Lower leg skin (tissue), 3 donors: ENCODE data around the gene SERAC1.
"Not testable (repeated sequence)": the region's sequence is repeated elsewhere in the genome, so short reads cannot be mapped to it uniquely, and the experiment has no call there.

ENCODE experiments used
- POLR2A ChIP-seq, 2 donors: fragments of 450-650 bp; IDR thresholded peaks; one replicate each; pipeline ENCODE4 v1.6.1; 2016 to 2017; ENCODE audit warnings: antibody characterized with exemption in 2 of 2, mild to moderate bottlenecking in 1 of 2, moderate library complexity in 1 of 2
- TF ChIP-seq, protein P1 (sequence below), 3 donors: fragments of 450-650 bp; IDR thresholded peaks; one replicate each; pipeline ENCODE4 v1.5.1; 2016; ENCODE audit warnings: antibody characterized with exemption in 3 of 3, mild to moderate bottlenecking in 3 of 3, moderate library complexity in 2 of 3

DNA sequence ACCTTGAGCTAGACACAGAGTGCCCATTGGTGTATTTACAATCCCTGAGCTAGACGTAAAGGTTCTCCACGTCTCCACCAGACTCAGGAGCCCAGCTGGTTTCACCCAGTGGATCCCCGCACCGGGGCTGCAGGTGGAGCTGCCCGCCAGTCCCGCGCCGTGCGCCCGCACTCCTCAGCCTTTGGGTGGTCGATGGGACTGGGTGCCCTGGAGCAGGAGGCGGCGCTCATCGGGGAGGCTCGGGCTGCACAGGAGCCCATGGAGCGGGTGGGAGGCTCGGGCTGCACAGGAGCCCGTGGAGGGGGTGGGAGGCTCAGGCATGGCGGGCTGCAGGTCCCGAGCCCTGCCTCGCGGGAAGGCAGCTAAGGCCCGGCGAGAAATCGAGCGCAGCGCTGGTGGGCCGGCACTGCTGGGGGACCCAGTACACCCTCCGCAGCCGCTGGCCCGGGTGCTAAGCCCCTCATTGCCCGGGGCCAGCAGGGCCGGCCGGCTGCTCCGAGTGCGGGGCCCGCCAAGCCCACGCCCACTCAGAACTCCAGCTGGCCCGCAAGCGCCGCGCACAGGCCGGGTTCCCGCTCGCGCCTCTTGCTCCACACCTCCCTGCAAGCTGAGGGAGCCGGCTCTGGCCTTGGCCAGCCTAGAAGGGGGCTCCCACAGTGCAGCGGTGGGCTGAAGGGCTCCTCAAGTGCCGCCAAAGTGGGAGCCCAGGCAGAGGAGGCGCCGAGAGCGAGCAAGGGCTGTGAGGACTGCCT, 41.7 kb upstream of the SERAC1 start:
- not testable (repeated sequence) for TF ChIP-seq POLR2A (IDR thresholded peaks at IDR 0.05)
- TF ChIP-seq, protein P1, sequence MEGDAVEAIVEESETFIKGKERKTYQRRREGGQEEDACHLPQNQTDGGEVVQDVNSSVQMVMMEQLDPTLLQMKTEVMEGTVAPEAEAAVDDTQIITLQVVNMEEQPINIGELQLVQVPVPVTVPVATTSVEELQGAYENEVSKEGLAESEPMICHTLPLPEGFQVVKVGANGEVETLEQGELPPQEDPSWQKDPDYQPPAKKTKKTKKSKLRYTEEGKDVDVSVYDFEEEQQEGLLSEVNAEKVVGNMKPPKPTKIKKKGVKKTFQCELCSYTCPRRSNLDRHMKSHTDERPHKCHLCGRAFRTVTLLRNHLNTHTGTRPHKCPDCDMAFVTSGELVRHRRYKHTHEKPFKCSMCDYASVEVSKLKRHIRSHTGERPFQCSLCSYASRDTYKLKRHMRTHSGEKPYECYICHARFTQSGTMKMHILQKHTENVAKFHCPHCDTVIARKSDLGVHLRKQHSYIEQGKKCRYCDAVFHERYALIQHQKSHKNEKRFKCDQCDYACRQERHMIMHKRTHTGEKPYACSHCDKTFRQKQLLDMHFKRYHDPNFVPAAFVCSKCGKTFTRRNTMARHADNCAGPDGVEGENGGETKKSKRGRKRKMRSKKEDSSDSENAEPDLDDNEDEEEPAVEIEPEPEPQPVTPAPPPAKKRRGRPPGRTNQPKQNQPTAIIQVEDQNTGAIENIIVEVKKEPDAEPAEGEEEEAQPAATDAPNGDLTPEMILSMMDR (IDR thresholded peaks at IDR 0.05) = not testable (repeated sequence)
